ENCODE measurements around the gene RPN1. TPM values are rescaled to one million over a fixed set of nuclear protein-coding genes. Genes with fewer than 3 reads are reported as not detected.

RPN1 gene
- total and polyA plus RNA-seq, 2 donors (not counting 3 experiments of a cell fraction or from before 2014, with no cell fraction given): 250 to 266 TPM

- Histone ChIP-seq H3K27me3 (ENCODE audit: control insufficient read depth in 2 of 2, insufficient read depth in 2 of 2, low read length in 2 of 2) (no peaks in the 10 kb centered on the region), H3K27ac (ENCODE audit: insufficient read depth, low read depth, low read length) (peak overlapping the region; percentile 32), H3K4me2 (ENCODE audit: insufficient read depth, low read length) (peak overlapping the region; percentile 81), H3K79me2 (ENCODE audit: control insufficient read depth, insufficient read depth, low read length) (peaks cover 24% of the 10 kb centered on the region), H3K4me3 (replicated peaks in 1 of 3; ENCODE audit: insufficient read depth in 1 of 3, low read depth in 1 of 3, low read length in 3 of 3) (peak overlapping the region in 2 of 3 experiments; percentile 58 to 65), H3K4me1 (ENCODE audit: control insufficient read depth, extremely low read depth, insufficient read depth, low read length) (peaks cover 35% of the 10 kb centered on the region), H4K20me1 (replicated peaks; ENCODE audit: control insufficient read depth, extremely low read depth, insufficient read depth, low read length) (no peaks in the 10 kb centered on the region), H3K9me3 (replicated peaks; ENCODE audit: control insufficient read depth, insufficient read depth, low read length) (no peaks in the 10 kb centered on the region), H3K36me3 (ENCODE audit: control insufficient read depth in 2 of 2, extremely low read depth in 1 of 2, insufficient read depth in 2 of 2, low read length in 2 of 2) (peaks cover 20 to 35% of the 10 kb centered on the region in 2 experiments), H3K9ac (replicated peaks; ENCODE audit: extremely low read depth, insufficient read depth, low read length) (peak overlapping the region; percentile 80), H2AFZ (ENCODE audit: low read depth, low read length) (no peak overlapping the region), H3K9me1 (replicated peaks; ENCODE audit: control insufficient read depth, extremely low read depth, insufficient read depth, low read length) (no peaks in the 10 kb centered on the region)
- FAIRE-seq: peak; percentile 26
- intact Hi-C loops (cut with micrococcal nuclease): loop anchor here (2.0 to 5.0 kb wide), 2 partner anchors 176 to 629 kb away; partner anchors contain the start of gene COPG1
- POLR2A ChIA-PET: no interaction called here
- no TSS peak for BruUV-seq (replicated peaks)
- CTCF ChIA-PET: interaction anchor here (0.7 to 3.1 kb wide), 22 partner anchors 7 to 331 kb away, joined by 3 to 29 read pairs (median 5); partner anchors contain the start of genes ACAD9 and RAB7A
- no peak for TF ChIP-seq CTCF (IDR thresholded peaks at IDR 0.05; ENCODE audit: extremely low read depth in 1 of 2, insufficient read depth in 1 of 2, low read depth in 1 of 2, low read length in 2 of 2)
- TF ChIP-seq MAX (IDR thresholded peaks at IDR 0.05; ENCODE audit: insufficient read depth, insufficient read length): no peak
- TF ChIP-seq JUN (IDR thresholded peaks at IDR 0.05; ENCODE audit: borderline replicate concordance, insufficient read depth, insufficient read length, low read depth): no peak
- no peak for TF ChIP-seq MYC (IDR thresholded peaks at IDR 0.05; ENCODE audit: low read depth, low read length)
- no peak for TF ChIP-seq POLR2A (IDR thresholded peaks at IDR 0.05; ENCODE audit: low read depth, low read length)
- TF ChIP-seq GATA2 (IDR thresholded peaks at IDR 0.05; ENCODE audit: insufficient read depth, insufficient read length, low read depth, low read length): no peak
- no peak for TF ChIP-seq POLR2AphosphoS5 (IDR thresholded peaks at IDR 0.05; ENCODE audit: insufficient read depth, low read depth, low read length)
- no peak for TF ChIP-seq FOS (IDR thresholded peaks at IDR 0.05; ENCODE audit: borderline replicate concordance, insufficient read depth, low read length)
- no peak for TF ChIP-seq EZH2 (IDR thresholded peaks at IDR 0.05; ENCODE audit: borderline replicate concordance, low read depth, low read length, severe bottlenecking)
- dilution Hi-C loops (cut with MboI; ENCODE audit: extremely low pct_ligation_motif_present, low sequenced_read_pairs): no loop called here
- no peak for DNase-seq (ENCODE audit: low read depth, low spot score)
These were observed 32.3 kb downstream of the RPN1 start for GRCh38 chr3:128618398-128618726.
